DMS 273 treated with DMSO at 0.1 percent for 48 hours (cell line): ENCODE measurements around the gene LRRC8C.
"Not testable (repeated sequence)": the region's sequence is repeated elsewhere in the genome, so short reads cannot be mapped to it uniquely, and the experiment has no call there.

Experiments
- DNase-seq: peaks from one replicate; lab custom pipeline; 2025; lab: John Stamatoyannopoulos, UW

LRRC8C gene

DNA sequence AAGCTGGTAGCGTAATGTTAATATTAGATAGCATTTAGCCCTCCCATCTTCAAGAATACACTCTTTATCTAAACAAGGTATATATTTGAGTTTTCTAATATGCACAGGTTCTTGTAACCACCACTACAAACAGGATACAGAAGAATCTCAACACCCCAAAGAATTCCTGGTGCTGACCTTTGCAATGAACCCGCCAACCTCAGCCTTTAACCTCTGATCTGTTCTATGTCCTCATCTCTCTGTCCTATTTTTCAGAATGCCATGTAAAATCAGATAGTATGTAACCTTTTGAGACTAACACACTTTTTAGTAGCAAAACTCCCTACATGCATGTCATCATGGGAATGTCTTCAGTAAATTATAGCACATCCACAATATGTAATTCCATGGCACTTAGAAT lies 71.1 kb downstream of the LRRC8C start:
- no peak for DNase-seq

DNA sequence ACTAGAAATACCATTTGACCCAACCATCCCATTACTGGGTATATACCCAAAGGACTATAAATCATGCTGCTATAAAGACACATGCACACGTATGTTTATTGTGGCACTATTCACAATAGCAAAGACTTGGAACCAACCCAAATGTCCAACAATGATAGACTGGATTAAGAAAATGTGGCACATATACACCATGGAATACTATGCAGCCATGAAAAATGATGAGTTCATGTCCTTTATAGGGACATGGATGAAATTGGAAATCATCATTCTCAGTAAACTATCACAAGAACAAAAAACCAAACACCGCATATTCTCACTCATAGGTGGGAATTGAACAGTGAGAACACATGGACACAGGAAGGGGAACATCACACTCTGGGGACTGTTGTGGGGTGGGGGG lies 72.0 kb downstream of the LRRC8C start:
- not testable (repeated sequence) for DNase-seq

DNA sequence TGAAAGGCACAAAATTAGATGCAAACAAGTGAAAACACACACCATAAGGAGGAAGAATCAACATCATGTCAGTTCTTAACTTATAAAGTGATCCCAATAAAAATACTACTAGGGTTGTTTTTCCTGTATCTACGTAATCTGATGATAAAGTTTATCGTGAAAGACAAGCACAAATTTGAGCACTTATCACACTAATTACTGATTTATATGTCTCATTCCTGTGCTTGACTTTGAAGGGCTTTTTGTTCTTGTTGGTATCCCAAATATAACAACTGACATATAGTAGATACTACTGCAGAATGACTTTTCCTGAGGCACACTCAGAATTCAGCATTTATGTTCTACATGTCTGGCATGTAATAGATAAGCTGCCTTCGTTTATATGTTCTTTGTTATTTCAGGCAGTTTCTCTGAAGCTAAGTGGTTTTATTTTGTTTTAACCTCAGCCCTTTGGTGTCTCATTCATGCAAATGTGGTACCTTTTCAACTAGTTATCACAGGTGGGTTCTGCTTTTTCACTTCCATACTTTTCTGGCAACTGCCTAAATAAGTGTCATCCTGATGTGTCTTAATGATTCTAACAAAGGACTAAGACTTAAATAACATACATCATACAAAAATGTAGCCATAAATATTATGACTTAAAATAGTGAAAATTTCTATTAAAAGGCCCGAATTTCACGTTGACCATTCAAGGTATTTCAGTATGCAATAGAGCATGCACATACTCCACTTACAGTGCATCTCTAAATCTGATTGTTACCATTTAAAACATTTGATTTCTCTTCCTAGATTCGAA lies 73.2 kb downstream of the LRRC8C start:
- no peak for DNase-seq

DNA sequence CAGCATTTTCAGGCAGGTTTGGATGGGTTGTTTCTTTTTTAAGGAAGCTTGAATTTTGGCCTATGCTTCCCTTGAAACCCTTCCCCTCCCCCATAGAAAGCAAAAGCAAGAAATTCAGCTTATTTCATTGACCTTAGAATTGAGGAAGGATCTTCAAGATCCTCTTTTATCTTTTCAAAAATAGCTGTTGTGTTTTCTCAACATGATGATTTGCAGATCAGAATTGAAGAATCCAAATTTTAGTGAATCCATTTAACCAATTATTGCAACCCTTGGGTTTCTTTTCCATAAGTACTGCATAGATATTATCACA lies 73.7 kb downstream of the LRRC8C start:
- DNase-seq = no peak

DNA sequence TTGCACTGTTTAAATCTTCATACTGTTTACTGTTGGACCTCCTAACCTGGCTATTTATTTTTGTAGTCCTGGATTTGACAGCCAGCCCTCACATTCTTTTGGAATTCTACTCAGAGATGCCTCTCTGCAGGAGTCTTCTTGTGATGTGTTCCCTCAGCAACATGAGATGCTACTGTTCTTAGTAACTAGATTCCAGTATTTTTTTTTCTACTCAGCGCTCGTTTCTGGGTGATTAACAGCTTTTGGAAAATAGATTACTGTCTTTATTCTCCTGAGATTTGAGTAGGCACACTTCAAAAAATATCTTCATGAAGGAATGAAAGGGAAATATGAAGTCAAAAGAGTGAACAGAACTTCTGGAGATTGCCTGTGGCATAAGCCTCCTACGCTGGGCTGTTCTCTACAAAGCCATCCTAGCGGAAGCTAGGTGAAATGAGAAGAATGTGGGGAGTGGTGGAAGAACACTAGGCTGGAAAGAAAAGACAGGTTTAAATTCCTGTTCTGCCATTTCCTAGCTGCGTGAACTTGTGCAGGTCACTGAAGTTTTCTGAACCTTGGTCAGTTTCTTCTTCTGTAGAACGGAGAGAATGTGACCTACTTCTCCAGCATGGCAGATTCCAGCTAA lies 75.9 kb downstream of the LRRC8C start:
- DNase-seq = no peak

DNA sequence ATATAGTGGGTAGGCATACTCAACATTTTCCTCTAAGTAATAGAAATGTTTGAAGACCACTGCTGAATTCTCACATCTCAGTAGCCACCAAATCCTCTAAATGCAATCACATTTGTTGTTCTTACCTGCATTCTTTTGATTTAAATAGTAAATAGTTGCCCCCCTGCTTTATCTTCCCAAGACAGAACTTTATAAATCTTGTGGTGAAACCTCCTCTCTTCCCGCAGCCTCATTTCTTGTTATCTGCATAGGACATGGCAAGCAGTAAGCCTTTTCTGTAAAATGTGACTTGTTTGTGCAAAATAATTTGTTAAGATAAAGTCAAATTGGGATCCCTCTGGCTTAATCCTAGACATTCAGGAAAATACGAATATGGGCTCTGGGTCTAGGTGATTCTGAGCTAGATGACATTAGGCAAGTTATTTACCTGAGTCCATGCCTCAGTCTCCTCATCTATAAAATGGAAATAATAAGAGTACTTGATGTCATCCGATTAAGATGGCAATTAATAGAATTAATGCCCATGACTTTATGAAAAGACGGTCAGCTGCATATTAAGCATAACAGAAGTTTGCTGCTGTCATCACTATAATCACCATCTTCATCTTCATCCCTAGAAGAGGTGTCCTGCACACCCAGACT lies 77.7 kb downstream of the LRRC8C start:
- DNase-seq = no peak

DNA sequence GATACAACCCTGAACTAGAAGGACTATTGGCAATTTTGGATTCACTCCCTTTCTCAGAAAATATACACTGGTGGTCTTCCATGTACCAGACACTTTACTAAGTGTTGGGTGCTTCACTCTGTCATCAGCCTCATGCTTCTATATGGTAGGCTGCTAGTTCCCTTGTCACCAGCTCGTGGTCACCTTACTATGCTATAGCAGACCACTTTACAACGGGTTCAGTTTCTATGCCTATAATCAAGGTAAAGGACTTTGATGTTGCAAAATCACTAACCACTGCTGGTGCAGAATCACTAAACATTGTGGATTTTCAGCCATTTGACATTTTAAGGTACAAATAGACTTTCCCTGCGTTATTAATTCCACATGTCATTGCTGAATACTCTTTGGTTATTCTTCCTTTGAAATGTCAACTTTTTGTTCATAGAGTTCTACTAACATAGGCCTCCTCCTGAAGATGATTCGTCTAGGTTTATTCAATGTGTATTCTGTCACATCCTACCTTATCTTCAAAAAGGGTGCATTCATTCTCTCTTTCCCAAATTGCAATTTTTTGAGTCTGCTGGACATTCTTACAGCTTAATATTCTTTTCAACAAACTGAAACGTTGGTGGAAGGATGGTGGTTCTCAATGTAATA lies 78.3 kb downstream of the LRRC8C start:
- no peak for DNase-seq

DNA sequence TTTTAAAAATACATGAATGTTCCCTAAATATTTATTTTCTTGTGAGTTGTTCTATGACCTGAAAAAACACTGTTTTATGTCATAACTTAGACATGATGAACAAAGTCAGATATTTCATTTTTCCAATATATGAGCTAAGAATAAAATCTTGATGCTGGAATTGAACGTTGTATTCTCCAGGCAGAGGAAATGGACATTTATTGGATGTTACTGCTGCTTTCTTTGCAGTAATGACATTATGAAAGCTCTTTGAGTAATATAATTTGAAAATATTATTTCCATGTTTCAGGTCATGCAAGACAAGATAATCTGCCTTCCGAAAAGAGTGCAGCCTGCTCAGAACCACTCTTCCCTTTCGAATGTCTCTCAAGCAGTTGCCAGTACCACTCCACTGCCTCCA lies 79.5 kb downstream of the LRRC8C start:
- no peak for DNase-seq

DNA sequence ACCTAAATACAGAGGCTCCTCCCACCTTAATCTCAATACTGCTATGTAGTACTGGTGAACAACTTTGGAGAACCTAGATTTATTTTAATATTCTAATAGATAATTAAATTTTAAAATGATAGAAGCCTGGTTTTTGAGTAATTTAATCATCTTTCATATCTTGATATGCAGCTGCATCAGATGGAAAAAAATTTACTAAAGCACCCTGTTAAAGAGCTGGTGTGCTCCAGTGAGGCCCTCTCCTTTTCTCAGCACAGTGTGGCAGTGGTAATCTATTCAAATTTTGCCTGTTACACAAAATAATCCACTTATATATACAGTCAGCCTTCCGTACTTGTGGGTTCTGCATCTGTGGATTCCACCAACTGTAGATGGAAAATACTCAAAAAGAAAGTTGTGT lies 82.8 kb downstream of the LRRC8C start:
- DNase-seq = no peak

DNA sequence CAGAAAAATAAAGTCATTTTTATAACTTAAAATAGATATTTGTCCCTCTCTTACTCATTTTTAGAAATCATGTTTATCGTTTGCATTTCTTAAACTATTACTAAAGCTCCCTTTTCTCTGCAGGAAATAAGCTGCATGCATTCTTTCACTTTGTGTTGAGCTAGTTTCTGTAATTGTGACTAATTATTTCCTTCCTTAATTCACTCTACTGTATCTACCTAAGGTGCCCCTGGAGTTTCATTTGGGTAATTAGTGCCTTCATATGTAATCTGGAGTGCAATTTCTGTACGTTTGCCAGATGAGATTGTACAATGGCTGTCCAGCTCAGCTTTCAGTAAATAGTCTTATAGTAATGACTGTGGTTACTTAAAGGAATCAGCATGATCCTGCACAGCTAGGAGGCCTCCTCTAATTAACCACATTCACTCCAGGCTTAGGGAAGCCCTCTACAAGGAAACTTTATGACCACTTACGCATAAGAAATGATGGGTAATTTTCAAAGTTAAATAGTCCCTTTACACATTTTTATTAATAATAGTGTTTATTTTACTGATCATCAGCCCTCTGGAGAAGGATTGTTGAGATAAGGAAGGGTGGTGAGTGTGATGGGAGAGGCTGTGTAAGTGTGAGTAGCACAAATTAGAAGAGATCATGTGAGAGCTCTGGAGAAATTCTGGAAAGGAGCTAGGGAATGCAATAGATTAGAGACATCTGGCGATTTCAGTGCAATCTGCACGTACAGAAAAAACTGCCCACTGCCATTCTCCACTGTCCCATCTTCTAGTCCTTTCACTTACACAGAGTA lies 86.8 kb downstream of the LRRC8C start:
- DNase-seq = peak; percentile 28

DNA sequence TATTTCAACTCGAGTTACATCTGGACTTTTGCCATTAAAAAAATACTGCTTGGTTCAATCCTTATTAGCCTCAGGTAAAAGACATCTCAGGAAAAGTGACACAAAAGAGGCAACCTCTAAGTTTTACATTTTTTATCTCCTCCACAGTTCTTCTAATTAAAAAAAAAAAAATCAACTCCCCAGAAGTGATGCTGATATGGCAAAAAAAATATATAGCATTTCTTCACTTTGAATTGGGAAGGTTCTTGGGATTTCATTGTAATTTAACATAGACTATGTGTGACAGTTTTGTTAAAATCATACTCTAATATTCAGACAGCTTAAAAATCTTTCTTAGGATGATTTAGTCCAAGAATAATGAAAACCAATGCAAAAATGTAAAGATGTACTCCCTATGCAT lies 87.9 kb downstream of the LRRC8C start:
- DNase-seq = no peak

DNA sequence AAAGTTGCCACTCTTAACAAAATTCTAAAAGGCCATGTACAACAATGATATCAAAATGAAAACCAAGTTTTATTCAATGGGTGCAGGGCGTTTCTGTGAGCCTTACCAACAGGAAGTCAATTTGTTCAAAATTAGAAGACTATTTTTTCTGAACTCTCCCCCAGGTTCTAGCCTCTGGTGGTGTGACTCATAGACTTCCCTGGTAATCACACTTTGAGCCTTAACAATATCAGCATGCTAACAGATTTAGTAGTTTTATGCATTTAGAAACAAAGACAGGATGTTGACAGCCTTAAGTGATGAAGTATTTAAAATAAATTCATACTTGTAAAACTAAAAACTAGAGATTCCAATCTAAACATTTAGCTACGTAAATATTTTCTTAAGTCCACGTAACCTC lies 88.4 kb downstream of the LRRC8C start:
- DNase-seq = no peak

DNA sequence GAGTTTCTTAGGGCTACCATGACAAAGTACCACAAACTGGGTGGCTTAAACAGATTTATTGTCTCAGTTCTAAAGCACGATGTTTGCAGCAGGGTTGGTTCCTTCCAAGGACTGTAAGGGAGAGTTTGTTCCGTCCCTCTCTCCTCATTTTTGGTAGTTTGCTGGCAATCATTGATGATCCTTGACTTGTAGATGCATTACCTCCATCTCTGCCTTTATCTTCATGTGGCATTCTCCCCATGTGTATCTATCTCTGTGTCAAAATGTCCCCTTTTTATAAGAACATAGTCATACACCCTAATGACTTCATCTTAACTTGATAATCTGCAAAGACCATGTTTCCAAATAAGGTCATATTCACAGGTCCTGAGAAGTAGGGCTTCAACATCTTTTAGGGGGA lies 90.2 kb downstream of the LRRC8C start:
- DNase-seq = no peak

DNA sequence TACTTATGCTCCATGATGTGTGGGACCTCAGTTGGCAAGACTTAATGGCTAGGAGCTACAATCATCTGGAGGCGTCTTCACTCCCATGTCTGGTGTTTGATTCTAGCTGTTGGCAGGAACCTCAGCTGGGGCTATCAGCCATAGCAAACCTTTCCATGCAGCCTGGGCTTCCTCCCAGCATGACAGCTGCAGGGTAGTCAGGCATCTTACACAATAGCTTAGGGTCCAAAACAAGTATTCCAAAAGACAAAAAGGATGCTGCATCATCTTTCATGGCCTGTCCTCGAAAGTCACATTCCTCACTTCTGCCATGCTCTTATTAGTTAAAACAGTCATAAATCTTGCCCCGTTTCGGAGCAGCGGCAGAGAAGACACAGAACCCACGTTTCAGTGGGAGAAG lies 90.9 kb downstream of the LRRC8C start:
- DNase-seq = no peak

DNA sequence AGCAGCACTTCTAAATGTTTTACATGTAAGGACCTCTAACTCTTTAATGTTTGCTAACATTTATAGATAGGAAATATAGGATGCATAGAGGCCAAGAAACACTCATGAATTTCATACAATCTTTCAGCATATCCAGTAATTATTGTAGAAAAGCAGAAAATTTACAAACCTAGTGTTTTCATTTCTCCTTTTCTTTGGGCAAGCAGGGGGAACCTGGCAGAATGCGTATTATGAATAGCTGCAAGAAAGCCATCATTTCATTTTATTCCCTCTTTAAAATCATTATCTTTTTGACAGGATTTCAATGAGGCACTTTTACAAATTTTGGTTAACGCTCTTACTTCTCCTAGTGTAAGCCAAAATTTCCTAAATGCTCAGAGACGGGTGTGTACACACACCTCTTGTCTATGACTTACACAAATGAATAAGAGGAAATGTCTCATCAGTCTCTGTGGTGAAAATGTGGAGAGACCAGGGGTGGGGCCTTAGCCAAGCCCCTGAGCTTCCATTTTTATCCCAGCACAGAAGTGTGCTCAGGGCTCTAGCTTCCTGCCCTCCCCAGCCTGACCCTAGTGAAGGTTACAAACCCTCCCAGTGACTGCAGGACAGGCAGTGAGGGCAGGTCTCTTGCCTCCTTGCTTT lies 91.6 kb downstream of the LRRC8C start:
- DNase-seq = no peak

DNA sequence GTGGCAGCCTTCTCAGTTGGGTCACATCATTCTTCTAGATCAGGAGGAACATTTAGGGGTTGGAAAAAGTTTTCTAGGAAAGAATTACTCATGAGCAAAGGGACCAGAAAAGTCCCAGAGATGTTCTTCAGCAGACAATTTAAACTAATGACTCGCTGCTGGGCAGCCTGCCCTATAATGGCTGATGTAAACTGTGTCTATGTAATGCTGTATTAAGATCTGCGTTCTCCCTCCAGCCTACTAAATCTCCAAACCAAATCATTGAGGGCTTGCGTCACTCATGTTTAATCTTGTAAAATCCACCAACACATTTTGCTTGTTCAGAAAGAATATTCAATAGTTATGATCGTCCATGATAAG lies 92.1 kb downstream of the LRRC8C start:
- DNase-seq = no peak

DNA sequence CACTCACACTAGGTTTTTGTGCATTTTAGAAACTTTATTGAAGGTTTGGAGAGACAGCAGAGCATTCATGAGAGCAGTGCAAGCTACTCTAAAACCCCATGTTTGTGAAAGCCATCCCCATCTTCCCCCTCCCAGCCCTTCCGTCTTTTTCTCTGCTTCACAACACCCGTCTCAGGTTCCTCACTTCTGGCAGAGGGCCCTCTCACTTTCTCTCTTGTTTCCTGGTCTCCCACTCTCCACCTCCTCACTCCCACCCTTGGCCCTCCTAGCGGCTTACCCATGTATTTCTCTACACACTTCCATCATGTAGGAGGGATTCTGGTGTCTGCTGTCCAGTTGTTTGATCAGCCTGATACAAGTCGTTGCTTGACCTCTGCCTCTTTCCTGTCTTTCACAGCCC lies 92.7 kb downstream of the LRRC8C start:
- no peak for DNase-seq

DNA sequence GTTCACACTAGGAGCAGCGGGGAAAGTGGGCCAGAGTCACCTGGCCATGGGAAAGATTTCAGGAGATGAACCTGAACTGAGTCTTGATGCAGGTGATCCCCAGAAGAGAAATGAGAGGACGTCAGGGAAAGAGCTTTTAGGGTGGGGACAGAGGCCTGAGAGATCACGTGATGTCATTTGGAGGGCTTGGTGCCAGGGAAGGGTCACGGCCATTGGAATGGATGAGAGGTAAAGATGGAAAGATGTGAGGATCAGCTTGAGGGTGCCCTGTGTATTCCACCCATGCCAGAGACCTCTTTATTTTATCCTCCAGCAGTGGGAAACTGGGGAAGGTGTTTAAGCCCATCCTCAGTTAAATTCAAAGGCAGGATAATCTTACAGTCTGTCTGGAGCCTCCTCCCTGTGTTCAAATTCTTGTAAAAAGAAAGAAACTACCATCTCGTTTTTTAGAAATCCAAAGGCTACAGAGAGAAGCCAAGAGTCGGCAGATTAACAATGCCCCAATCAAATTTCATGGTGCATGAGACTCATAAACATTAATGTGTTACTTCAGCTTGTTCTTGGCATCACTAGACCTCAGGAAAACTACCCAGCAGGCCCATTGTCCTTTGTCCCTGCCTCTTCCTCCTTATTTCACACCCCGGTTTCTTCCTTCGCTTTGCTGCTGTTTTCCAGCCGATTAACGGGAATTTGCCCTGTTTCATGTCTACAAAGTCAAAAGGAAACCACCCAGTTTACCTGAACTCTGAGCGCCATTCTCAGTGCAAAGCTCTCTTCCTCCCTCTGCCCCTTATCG lies 94.8 kb downstream of the LRRC8C start:
- DNase-seq = no peak

DNA sequence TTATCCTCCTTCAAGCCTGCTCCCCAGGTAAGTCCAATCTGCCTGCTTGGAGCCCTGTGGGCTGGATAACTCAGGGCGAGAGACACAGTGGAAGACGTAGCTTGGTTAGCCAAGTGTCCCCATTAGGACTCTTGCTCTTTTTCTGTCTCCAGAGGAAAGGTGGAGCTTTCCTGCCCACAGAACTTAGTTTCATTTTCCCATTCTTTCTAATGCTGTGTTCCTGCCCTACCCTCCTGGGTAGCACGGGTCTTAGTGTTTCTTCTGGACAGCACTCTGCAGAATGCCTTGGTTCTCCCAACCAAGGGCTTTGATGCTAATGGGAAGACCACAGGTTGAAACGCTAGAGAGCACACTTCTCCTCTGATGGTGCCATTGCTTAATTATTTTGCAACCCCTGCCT lies 95.5 kb downstream of the LRRC8C start:
- DNase-seq = no peak

DNA sequence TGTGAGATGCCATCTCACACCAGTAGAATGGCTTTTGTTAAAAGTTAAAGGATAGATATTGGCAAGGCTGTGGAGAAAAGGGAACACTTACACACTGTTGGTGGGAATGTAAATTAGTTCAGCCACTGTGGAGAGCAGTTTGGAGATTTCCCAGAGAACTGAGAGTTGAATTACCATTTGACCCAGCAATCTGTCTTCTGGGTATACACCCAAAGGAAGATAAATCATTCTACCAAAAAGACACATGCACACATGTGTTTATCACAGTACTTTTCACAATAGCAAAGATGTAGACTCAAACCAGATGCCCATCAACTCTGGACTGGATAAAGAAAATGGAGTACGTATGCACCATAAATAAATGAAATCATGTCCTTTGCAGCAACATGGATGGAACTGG lies 99.3 kb downstream of the LRRC8C start:
- no peak for DNase-seq

DNA sequence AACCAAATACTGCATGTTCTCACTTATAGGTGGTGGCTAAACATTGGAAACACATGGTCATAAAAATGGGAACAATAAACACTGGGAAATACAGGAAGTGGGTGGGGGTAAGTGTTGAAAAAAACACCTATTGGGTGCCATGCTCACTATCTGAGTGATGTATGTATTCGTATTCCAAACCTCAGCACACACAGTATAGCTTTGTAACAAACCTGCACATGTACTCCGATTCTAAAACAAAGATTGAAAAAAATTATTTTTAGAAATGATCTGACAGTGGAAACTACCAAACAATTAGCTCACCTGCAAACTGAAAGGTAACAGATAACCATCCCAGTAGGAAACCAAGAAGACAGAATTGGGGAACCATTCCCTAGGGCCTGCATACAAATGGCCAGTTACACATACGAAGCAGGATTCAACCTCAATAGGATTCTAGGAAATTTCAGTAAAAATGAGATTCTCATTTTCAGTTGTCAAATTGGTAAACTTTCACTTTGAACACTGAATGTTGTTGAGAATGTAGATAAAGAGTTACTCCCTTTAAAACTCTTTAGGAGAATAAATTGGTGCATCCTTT lies 99.8 kb downstream of the LRRC8C start:
- DNase-seq = no peak
